Keratinocyte (primary cell): ENCODE data around the gene SAPCD1. TPM values are rescaled to one million over a fixed set of nuclear protein-coding genes. Genes with fewer than 3 reads are reported as not detected.

Source experiments
- DNase-seq: peaks from one replicate; pipeline ENCODE4 v3.0.0-alpha.2; 2011; ENCODE audit warnings: low read depth, missing footprints, low spot score
- FAIRE-seq: peaks from 2 replicates; lab custom pipeline; 2011; peaks lifted over from hg19 to GRCh38; lab: Jason Lieb, UNC
- H2AFZ ChIP-seq: 2 replicates; pipeline ENCODE4 v1.6.0; 2012; ENCODE audit warnings: low read length, control low read depth, inconsistent platforms; ENCODE audit not compliant: control insufficient read depth
- H3K27ac ChIP-seq: 2 replicates; pipeline ENCODE4 v1.5.1; 2011; ENCODE audit warnings: low read length; ENCODE audit not compliant: control insufficient read depth, insufficient read depth
- H3K27me3 ChIP-seq: 3 replicates; pipeline ENCODE4 v1.6.0; 2011; ENCODE audit warnings: low read length; ENCODE audit not compliant: control insufficient read depth, insufficient read depth; ENCODE audit errors: extremely low read depth
- H3K36me3 ChIP-seq, 2 experiments: 2 replicates in 1 of 2; 3 replicates in 1 of 2; pipeline ENCODE4 v1.5.1; 2011; ENCODE audit warnings: low read length in 2 of 2, mild to moderate bottlenecking in 1 of 2; ENCODE audit not compliant: control insufficient read depth in 2 of 2, insufficient read depth in 2 of 2; ENCODE audit errors: extremely low read depth in 1 of 2
- H3K4me1 ChIP-seq: 3 replicates; pipeline ENCODE4 v1.5.1; 2011; ENCODE audit warnings: low read length; ENCODE audit not compliant: control insufficient read depth, insufficient read depth; ENCODE audit errors: extremely low read depth
- H3K4me2 ChIP-seq: 3 replicates; pipeline ENCODE4 v1.6.0; 2011; ENCODE audit warnings: low read depth, low read length; ENCODE audit not compliant: control insufficient read depth, insufficient read depth; ENCODE audit errors: extremely low read depth
- H3K4me3 ChIP-seq, 3 experiments: fragments of 200-600 bp in 1 of 3; sonication (generic) in 1 of 3; 2 replicates in 2 of 3; 3 replicates in 1 of 3; pipeline ENCODE4 v1.5.1; 2011 to 2016; ENCODE audit warnings: low read length in 3 of 3, mild to moderate bottlenecking in 3 of 3, control low read depth in 2 of 3, inconsistent platforms in 1 of 3, low read depth in 1 of 3, mixed read lengths in 1 of 3, mixed run types in 1 of 3, moderate library complexity in 1 of 3; ENCODE audit not compliant: control insufficient read depth in 2 of 3, insufficient read depth in 2 of 3; ENCODE audit errors: extremely low read depth in 1 of 3
- H3K79me2 ChIP-seq: 2 replicates; pipeline ENCODE4 v1.6.0; 2012; ENCODE audit warnings: low read length; ENCODE audit not compliant: control insufficient read depth, insufficient read depth
- H3K9ac ChIP-seq: 3 replicates; pipeline ENCODE4 v1.6.0; 2011; ENCODE audit warnings: low read length; ENCODE audit not compliant: control insufficient read depth, insufficient read depth; ENCODE audit errors: extremely low read depth
- H3K9me1 ChIP-seq: 3 replicates; pipeline ENCODE4 v1.6.0; 2011; ENCODE audit warnings: low read length; ENCODE audit not compliant: control insufficient read depth, insufficient read depth; ENCODE audit errors: extremely low read depth
- H3K9me3 ChIP-seq: 2 replicates; pipeline ENCODE4 v1.5.1; 2012; ENCODE audit warnings: low read depth, low read length; ENCODE audit not compliant: control insufficient read depth
- H4K20me1 ChIP-seq: 3 replicates; pipeline ENCODE4 v1.6.0; 2011; ENCODE audit warnings: low read length; ENCODE audit not compliant: control insufficient read depth, insufficient read depth; ENCODE audit errors: extremely low read depth
- CTCF ChIP-seq, 3 experiments: IDR thresholded peaks in 1 of 3; conservative IDR thresholded peaks in 1 of 3; optimal IDR thresholded peaks in 1 of 3; 2 replicates in 2 of 3; 3 replicates in 1 of 3; pipeline versions ENCODE3 to v1.5.1; 2011; ENCODE audit warnings: low read length in 3 of 3, mild to moderate bottlenecking in 3 of 3, moderate library complexity in 2 of 3, control low read depth in 1 of 3, inconsistent platforms in 1 of 3; ENCODE audit not compliant: insufficient read depth in 2 of 3; ENCODE audit errors: extremely low read depth in 1 of 3
- EZH2 ChIP-seq: IDR thresholded peaks from one replicate; pipeline ENCODE4 v1.6.1; 2012; ENCODE audit warnings: inconsistent platforms, mild to moderate bottlenecking, low read length, moderate library complexity
- dilution Hi-C: fragments of 300-500 bp; cut with MboI; formaldehyde crosslinking; loops from one replicate; pipeline ENCODE4 v1.7.0; 2020; ENCODE audit warnings: low sequenced_read_pairs; ENCODE audit not compliant: extremely low pct_ligation_motif_present
- polyA plus RNA-seq, 5 experiments: library from polyadenylated mRNA; depleted of rRNA in 3 of 5; stranded (reverse) in 3 of 5; stranded (forward) in 1 of 5; unstranded in 1 of 5; fragments of >200 nt; gene quantifications; 1 replicate in 1 of 5; 2 replicates in 3 of 5; 3 replicates in 1 of 5; pipeline versions ENCODE4 v1.2.1 to v1.2.3, GENCODE V29; 2011 to 2012; ENCODE audit warnings: missing spikeins in 2 of 5, low read depth in 1 of 5, low replicate concordance in 1 of 5

SAPCD1 gene
- polyA plus RNA-seq, 1 donor (not counting 4 experiments of a cell fraction or from before 2014, with no cell fraction given): 2.1 TPM

- FAIRE-seq: no peak
- no peak for DNase-seq
- no peaks in the 10 kb centered on the region for H4K20me1 ChIP-seq
- H3K79me2 ChIP-seq: no peaks in the 10 kb centered on the region
- H3K9me1 ChIP-seq: no peaks in the 10 kb centered on the region
- peaks cover 6 to 13% of the 10 kb centered on the region in 2 experiments for H3K36me3 ChIP-seq
- no peak overlapping the region for H3K27ac ChIP-seq
- H3K4me1 ChIP-seq: peaks cover 5% of the 10 kb centered on the region
- H3K9ac ChIP-seq: no peak overlapping the region
- H3K27me3 ChIP-seq: no peaks in the 10 kb centered on the region
- H3K9me3 ChIP-seq: no peaks in the 10 kb centered on the region
- dilution Hi-C loops: no loop called here
- no peak overlapping the region for H2AFZ ChIP-seq
- H3K4me3 ChIP-seq: no peak overlapping the region
- no peak overlapping the region for H3K4me2 ChIP-seq
- TF ChIP-seq CTCF (optimal IDR thresholded peaks at IDR 0.05 in 1 of 3, IDR thresholded peaks at IDR 0.05 in 1 of 3, conservative IDR thresholded peaks at IDR 0.05 in 1 of 3; ENCODE audit: extremely low read depth in 1 of 3, insufficient read depth in 2 of 3, low read length in 3 of 3) (no peak), EZH2 (no peak)
These were observed 1.7 kb downstream of the SAPCD1 start for GRCh38 chr6:31764198-31764597.

- no peaks in the 10 kb centered on the region for H3K9me3 ChIP-seq
- no peak overlapping the region for H3K9ac ChIP-seq
- no peaks in the 10 kb centered on the region for H4K20me1 ChIP-seq
- no peaks in the 10 kb centered on the region for H3K79me2 ChIP-seq
- DNase-seq (no peak), FAIRE-seq (no peak)
- dilution Hi-C loops: no loop called here
- H3K36me3 ChIP-seq: peaks cover 3 to 5% of the 10 kb centered on the region in 2 experiments
- peaks cover 5% of the 10 kb centered on the region for H3K4me1 ChIP-seq
- no peak overlapping the region for H3K4me2 ChIP-seq
- no peak overlapping the region for H2AFZ ChIP-seq
- TF ChIP-seq CTCF (optimal IDR thresholded peaks at IDR 0.05 in 1 of 3, IDR thresholded peaks at IDR 0.05 in 1 of 3, conservative IDR thresholded peaks at IDR 0.05 in 1 of 3; ENCODE audit: extremely low read depth in 1 of 3, insufficient read depth in 2 of 3, low read length in 3 of 3) (no peak), EZH2 (no peak)
- H3K27me3 ChIP-seq: no peaks in the 10 kb centered on the region
- no peak overlapping the region for H3K4me3 ChIP-seq
- H3K27ac ChIP-seq: no peak overlapping the region
- peaks cover 2% of the 10 kb centered on the region for H3K9me1 ChIP-seq
These were observed 3.1 kb downstream of the SAPCD1 start for GRCh38 chr6:31765559-31765909.
